ENCODE measurements around the gene ADAM12.
"Not testable (repeated sequence)": the region's sequence is repeated elsewhere in the genome, so short reads cannot be mapped to it uniquely, and the experiment has no call there.

ADAM12 gene

DNA sequence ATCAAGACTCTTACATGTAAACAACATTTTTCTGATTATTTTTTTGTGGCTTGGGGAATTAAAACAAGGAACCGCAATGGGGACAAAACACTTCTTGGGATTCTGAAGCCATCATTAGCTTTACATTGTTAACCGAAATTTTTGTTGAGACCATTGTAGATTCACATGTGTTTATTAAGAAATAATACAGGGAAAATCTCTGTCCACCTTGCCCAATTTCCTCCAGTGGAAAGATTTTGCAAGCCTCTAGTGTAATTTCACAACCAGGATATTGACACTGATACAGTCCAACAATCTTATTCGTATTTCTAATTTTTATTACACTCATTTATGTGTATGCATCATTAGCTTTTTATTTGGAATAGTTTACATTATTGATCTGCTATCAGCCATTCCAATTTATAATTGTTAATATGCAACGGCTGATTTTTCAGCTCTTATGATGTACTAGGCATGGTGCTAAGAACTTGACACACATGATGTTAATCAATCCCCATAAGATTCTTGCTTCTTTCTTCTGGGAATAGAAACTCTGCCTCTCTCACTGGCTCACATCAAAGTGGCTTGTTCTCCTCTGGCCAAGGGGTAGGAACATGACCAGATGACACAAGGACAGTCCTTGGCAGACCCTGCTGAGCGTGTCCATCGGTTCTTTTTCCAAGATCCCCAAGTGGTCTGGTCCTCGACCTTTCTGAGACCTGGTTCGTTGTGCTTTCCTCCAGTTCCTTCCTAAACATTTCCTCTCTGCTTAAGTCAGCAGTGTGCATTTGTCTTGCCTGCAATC lies 137.6 kb downstream of the ADAM12 start:
- no peaks in the 10 kb centered on the region for H3K36me3 ChIP-seq (replicated peaks; ENCODE audit: low read depth, low read length)
- H3K9ac ChIP-seq (ENCODE audit: low read length): no peak overlapping the region
- no peak overlapping the region for H3K27ac ChIP-seq (ENCODE audit: low read length)
- H4K20me1 ChIP-seq (ENCODE audit: insufficient read depth, low read length): no peaks in the 10 kb centered on the region
- no peaks in the 10 kb centered on the region for H3K27me3 ChIP-seq (ENCODE audit: low read depth, low read length)
- no peak overlapping the region for H3K4me2 ChIP-seq (ENCODE audit: low read length)
- no peak overlapping the region for H2AFZ ChIP-seq (ENCODE audit: low read depth, low read length)
- H3K4me3 ChIP-seq (ENCODE audit: low read length): no peak overlapping the region
- H3K4me1 ChIP-seq (ENCODE audit: low read length): no peaks in the 10 kb centered on the region
- no peaks in the 10 kb centered on the region for H3K9me3 ChIP-seq (ENCODE audit: insufficient read depth, low read length)
- no peaks in the 10 kb centered on the region for H3K79me2 ChIP-seq (ENCODE audit: low read length)
- TF ChIP-seq EZH2phosphoT487 (IDR thresholded peaks at IDR 0.05; ENCODE audit: low read depth): no peak
- TF ChIP-seq, protein P1, sequence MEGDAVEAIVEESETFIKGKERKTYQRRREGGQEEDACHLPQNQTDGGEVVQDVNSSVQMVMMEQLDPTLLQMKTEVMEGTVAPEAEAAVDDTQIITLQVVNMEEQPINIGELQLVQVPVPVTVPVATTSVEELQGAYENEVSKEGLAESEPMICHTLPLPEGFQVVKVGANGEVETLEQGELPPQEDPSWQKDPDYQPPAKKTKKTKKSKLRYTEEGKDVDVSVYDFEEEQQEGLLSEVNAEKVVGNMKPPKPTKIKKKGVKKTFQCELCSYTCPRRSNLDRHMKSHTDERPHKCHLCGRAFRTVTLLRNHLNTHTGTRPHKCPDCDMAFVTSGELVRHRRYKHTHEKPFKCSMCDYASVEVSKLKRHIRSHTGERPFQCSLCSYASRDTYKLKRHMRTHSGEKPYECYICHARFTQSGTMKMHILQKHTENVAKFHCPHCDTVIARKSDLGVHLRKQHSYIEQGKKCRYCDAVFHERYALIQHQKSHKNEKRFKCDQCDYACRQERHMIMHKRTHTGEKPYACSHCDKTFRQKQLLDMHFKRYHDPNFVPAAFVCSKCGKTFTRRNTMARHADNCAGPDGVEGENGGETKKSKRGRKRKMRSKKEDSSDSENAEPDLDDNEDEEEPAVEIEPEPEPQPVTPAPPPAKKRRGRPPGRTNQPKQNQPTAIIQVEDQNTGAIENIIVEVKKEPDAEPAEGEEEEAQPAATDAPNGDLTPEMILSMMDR (IDR thresholded peaks at IDR 0.05; ENCODE audit: low read depth, low read length): no peak

DNA sequence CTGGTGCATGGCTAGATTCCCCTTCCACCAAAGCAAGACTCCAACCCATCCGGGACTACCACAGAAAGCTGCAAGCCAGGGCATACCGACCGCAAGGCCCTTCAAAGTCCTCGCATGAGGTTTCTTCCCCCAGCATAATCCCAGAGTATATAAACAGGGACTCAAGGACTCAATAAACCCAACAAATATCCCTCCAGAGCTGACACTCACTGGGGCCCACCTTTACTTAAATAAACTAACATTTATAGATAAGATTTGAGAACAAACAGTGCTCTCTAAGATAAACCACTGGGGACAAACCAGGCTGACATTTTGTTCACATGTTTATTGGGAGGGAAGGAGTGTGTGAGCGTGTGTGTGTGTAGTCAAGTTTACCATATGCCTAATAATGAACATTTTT lies 138.2 kb downstream of the ADAM12 start:
- no peaks in the 10 kb centered on the region for H3K36me3 ChIP-seq (replicated peaks; ENCODE audit: low read depth, low read length)
- no peaks in the 10 kb centered on the region for H3K9me3 ChIP-seq (ENCODE audit: insufficient read depth, low read length)
- no peaks in the 10 kb centered on the region for H3K4me1 ChIP-seq (ENCODE audit: low read length)
- no peak overlapping the region for H3K4me3 ChIP-seq (ENCODE audit: low read length)
- H3K9ac ChIP-seq (ENCODE audit: low read length): no peak overlapping the region
- H4K20me1 ChIP-seq (ENCODE audit: insufficient read depth, low read length): no peaks in the 10 kb centered on the region
- TF ChIP-seq, protein P1 (IDR thresholded peaks at IDR 0.05; ENCODE audit: low read depth, low read length): no peak
- TF ChIP-seq EZH2phosphoT487 (IDR thresholded peaks at IDR 0.05; ENCODE audit: low read depth): no peak
- no peak overlapping the region for H3K27ac ChIP-seq (ENCODE audit: low read length)
- no peak overlapping the region for H2AFZ ChIP-seq (ENCODE audit: low read depth, low read length)
- no peaks in the 10 kb centered on the region for H3K79me2 ChIP-seq (ENCODE audit: low read length)
- H3K27me3 ChIP-seq (ENCODE audit: low read depth, low read length): no peaks in the 10 kb centered on the region
- H3K4me2 ChIP-seq (ENCODE audit: low read length): no peak overlapping the region

DNA sequence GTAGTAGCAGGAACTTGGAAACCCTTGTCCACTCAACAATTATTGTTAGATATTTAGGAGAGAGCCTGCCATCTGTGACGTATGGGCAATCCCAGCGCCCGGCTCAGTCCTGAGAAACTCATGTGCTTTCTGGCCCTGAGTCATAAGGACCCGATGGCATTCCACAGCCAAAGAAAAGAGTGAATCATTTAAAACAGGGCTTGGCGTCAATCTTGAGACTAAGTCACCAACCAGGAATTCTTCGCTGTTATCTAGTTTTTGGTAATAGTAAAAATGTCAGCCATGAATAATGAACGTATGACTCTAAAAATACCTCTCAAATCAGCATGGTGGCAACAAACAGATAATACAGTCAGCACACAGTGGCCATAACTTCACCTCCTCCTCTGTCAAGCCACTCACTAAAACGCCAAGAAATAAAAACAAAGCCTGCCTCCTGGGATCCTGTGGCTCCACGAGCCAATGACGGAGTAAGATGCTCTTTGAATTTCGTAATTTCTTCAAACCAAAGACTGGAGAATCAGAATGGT lies 140.8 kb downstream of the ADAM12 start:
- H3K4me1 ChIP-seq (ENCODE audit: low read length): no peaks in the 10 kb centered on the region
- no peaks in the 10 kb centered on the region for H3K27me3 ChIP-seq (ENCODE audit: low read depth, low read length)
- H3K9me3 ChIP-seq (ENCODE audit: insufficient read depth, low read length): no peaks in the 10 kb centered on the region
- H3K27ac ChIP-seq (ENCODE audit: low read length): no peak overlapping the region
- no peak overlapping the region for H2AFZ ChIP-seq (ENCODE audit: low read depth, low read length)
- TF ChIP-seq, protein P1 (IDR thresholded peaks at IDR 0.05; ENCODE audit: low read depth, low read length): no peak
- no peak for TF ChIP-seq EZH2phosphoT487 (IDR thresholded peaks at IDR 0.05; ENCODE audit: low read depth)
- H3K4me3 ChIP-seq (ENCODE audit: low read length): no peak overlapping the region
- no peak overlapping the region for H3K9ac ChIP-seq (ENCODE audit: low read length)
- no peak overlapping the region for H3K4me2 ChIP-seq (ENCODE audit: low read length)
- H3K79me2 ChIP-seq (ENCODE audit: low read length): no peaks in the 10 kb centered on the region
- no peaks in the 10 kb centered on the region for H4K20me1 ChIP-seq (ENCODE audit: insufficient read depth, low read length)
- H3K36me3 ChIP-seq (replicated peaks; ENCODE audit: low read depth, low read length): no peaks in the 10 kb centered on the region

DNA sequence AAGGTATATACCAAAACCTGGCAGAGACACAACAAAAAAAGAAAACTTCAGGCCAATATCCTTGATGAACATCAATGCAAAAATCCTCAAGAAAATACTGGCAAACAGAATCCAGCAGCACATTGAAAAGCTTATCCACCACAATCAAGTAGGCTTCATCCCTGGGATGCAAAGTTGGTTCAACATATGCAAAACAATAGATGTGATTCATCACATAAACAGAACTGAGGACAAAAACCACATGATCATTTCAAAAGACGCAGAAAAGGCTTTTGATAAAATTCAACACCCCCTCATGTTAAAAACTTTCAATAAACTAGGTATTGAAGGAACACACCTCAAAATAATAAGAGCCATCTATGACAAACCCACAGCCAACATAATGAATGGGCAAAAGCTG lies 141.9 kb downstream of the ADAM12 start:
- not testable (repeated sequence) for H3K36me3 ChIP-seq (replicated peaks; ENCODE audit: low read depth, low read length); H3K79me2 ChIP-seq (ENCODE audit: low read length); H3K4me3 ChIP-seq (ENCODE audit: low read length); H3K9me3 ChIP-seq (ENCODE audit: insufficient read depth, low read length); H4K20me1 ChIP-seq (ENCODE audit: insufficient read depth, low read length); H3K4me1 ChIP-seq (ENCODE audit: low read length); H3K27ac ChIP-seq (ENCODE audit: low read length); H3K9ac ChIP-seq (ENCODE audit: low read length); H3K4me2 ChIP-seq (ENCODE audit: low read length); H3K27me3 ChIP-seq (ENCODE audit: low read depth, low read length); H2AFZ ChIP-seq (ENCODE audit: low read depth, low read length)

All from OCI-LY3 (cell line).